Breast epithelium (tissue), 3 donors: ENCODE data around the gene TNRC18.

ENCODE experiments used
- POLR2AphosphoS5 ChIP-seq, 3 donors: sonication (generic); formaldehyde crosslinking; IDR thresholded peaks; one replicate each; pipeline ENCODE4 v1.6.1; 2017; ENCODE audit warnings: antibody characterized with exemption in 3 of 3
- TF ChIP-seq, protein P1 (sequence below), 3 donors: fragments of 450-650 bp; IDR thresholded peaks; one replicate each; pipeline ENCODE4 v1.5.1; 2016 to 2017; ENCODE audit warnings: antibody characterized with exemption in 3 of 3, mild to moderate bottlenecking in 3 of 3, moderate library complexity in 3 of 3

DNA sequence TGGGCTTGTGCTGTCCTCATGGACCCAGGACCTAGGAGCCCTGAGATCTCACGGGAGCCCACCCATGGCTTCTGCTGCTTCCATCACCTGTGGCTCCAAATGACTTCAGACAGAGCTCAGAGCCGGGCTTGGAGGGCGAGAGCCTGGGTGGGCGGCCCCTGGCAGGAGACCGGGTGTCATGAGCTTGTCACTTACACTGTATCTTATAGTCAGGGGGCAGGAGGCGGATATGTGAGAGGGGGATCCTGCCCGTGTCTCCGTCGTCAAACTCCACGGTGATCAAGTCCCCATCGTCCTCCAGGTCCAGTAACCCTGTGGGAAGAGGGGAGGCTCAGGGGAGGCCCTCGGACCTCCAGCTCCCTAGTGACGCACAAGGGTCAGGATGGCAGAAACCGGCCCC, 107.9 kb downstream of the TNRC18 start:
- TF ChIP-seq, protein P1, sequence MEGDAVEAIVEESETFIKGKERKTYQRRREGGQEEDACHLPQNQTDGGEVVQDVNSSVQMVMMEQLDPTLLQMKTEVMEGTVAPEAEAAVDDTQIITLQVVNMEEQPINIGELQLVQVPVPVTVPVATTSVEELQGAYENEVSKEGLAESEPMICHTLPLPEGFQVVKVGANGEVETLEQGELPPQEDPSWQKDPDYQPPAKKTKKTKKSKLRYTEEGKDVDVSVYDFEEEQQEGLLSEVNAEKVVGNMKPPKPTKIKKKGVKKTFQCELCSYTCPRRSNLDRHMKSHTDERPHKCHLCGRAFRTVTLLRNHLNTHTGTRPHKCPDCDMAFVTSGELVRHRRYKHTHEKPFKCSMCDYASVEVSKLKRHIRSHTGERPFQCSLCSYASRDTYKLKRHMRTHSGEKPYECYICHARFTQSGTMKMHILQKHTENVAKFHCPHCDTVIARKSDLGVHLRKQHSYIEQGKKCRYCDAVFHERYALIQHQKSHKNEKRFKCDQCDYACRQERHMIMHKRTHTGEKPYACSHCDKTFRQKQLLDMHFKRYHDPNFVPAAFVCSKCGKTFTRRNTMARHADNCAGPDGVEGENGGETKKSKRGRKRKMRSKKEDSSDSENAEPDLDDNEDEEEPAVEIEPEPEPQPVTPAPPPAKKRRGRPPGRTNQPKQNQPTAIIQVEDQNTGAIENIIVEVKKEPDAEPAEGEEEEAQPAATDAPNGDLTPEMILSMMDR (IDR thresholded peaks at IDR 0.05) = no peak
- no peak for TF ChIP-seq POLR2AphosphoS5 (IDR thresholded peaks at IDR 0.05)
